Measurements from ENCODE around the gene UST. TPM values are rescaled to one million over a fixed set of nuclear protein-coding genes. Genes with fewer than 3 reads are reported as not detected.

The UST gene
- total RNA-seq, 4 donors from 2014 or later, result 16.7 to 19.5 (median 18.1) TPM

DNA sequence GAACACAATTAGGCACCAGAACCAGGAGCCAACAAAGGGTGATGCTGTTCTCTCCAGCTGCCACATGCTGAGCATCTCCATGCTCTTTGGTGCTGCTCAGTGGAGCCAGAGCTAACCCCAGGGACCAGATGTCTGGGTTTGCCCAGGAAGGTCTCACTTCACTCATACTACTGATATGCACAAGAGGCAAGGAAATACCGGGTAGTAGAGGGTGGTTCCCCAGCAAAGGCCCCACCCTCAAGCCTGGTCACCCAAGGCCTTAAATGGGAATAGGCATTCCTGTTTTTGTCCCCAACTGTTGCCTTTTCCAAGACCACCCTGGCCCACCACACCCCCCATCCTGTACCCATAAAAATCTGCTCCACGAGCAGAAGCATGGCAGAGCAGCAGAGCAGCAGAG, 366.1 kb downstream of the UST start:
- 90% methylated on average over 2 of the region's 2 CpGs for WGBS
- no peaks in the 10 kb centered on the region for H3K36me3 ChIP-seq
- H3K27ac ChIP-seq, result no peak overlapping the region
- no peaks in the 10 kb centered on the region for H3K27me3 ChIP-seq
- DNase-seq (ENCODE audit: low spot score in 2 of 2), result no peak
- H3K4me3 ChIP-seq, result no peak overlapping the region
- no peaks in the 10 kb centered on the region for H3K4me1 ChIP-seq
- no peak for TF ChIP-seq EP300 (IDR thresholded peaks at IDR 0.05)
- TF ChIP-seq POLR2A (IDR thresholded peaks at IDR 0.05), result no peak
- TF ChIP-seq, protein P1, sequence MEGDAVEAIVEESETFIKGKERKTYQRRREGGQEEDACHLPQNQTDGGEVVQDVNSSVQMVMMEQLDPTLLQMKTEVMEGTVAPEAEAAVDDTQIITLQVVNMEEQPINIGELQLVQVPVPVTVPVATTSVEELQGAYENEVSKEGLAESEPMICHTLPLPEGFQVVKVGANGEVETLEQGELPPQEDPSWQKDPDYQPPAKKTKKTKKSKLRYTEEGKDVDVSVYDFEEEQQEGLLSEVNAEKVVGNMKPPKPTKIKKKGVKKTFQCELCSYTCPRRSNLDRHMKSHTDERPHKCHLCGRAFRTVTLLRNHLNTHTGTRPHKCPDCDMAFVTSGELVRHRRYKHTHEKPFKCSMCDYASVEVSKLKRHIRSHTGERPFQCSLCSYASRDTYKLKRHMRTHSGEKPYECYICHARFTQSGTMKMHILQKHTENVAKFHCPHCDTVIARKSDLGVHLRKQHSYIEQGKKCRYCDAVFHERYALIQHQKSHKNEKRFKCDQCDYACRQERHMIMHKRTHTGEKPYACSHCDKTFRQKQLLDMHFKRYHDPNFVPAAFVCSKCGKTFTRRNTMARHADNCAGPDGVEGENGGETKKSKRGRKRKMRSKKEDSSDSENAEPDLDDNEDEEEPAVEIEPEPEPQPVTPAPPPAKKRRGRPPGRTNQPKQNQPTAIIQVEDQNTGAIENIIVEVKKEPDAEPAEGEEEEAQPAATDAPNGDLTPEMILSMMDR (IDR thresholded peaks at IDR 0.05), result no peak
- no peak for TF ChIP-seq POLR2AphosphoS5 (IDR thresholded peaks at IDR 0.05)
- no peaks in the 10 kb centered on the region for H3K9me3 ChIP-seq

DNA sequence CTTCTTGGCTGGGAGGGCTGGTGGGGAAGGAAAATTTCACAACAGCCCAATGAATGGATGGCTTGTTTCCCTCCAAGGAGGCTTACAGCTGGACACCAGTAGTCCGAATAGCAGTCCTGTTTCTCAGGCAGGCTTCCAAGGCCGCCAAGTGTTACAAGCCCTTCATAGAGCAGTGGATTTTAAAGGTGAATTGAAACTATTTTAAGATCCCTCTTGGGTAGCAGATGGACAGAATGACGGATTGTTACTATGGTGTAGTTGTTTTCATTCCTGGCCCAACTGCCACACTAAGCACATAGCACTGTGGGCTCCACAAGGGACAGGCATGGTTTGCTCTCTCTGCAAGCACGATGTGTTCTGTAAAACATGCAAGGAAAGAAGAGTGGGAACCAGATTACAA, 367.3 kb downstream of the UST start:
- no peak for DNase-seq (ENCODE audit: low spot score in 2 of 2)
- Histone ChIP-seq H3K4me3 (no peak overlapping the region), H3K27me3 (no peaks in the 10 kb centered on the region), H3K4me1 (no peaks in the 10 kb centered on the region), H3K36me3 (no peaks in the 10 kb centered on the region), H3K9me3 (no peaks in the 10 kb centered on the region), H3K27ac (no peak overlapping the region)
- WGBS, result 69% methylated on average over 4 of the region's 4 CpGs
- no peak for TF ChIP-seq POLR2AphosphoS5 (IDR thresholded peaks at IDR 0.05)
- TF ChIP-seq, protein P1 (IDR thresholded peaks at IDR 0.05), result no peak
- no peak for TF ChIP-seq POLR2A (IDR thresholded peaks at IDR 0.05)

- Histone ChIP-seq H3K27ac (no peak overlapping the region), H3K4me1 (no peaks in the 10 kb centered on the region), H3K27me3 (no peaks in the 10 kb centered on the region), H3K9me3 (no peaks in the 10 kb centered on the region), H3K4me3 (no peak overlapping the region), H3K36me3 (no peaks in the 10 kb centered on the region)
- DNase-seq (ENCODE audit: low spot score in 2 of 2), result no peak
- TF ChIP-seq EP300 (IDR thresholded peaks at IDR 0.05), result no peak
- TF ChIP-seq POLR2A (IDR thresholded peaks at IDR 0.05), result no peak
- TF ChIP-seq POLR2AphosphoS5 (IDR thresholded peaks at IDR 0.05), result no peak
- TF ChIP-seq, protein P1 (IDR thresholded peaks at IDR 0.05), result no peak
- 87% methylated on average over 3 of the region's 3 CpGs for WGBS
Observed at GRCh38 chr6:149118737-149119653, 372.2 kb downstream of the UST start.

DNA sequence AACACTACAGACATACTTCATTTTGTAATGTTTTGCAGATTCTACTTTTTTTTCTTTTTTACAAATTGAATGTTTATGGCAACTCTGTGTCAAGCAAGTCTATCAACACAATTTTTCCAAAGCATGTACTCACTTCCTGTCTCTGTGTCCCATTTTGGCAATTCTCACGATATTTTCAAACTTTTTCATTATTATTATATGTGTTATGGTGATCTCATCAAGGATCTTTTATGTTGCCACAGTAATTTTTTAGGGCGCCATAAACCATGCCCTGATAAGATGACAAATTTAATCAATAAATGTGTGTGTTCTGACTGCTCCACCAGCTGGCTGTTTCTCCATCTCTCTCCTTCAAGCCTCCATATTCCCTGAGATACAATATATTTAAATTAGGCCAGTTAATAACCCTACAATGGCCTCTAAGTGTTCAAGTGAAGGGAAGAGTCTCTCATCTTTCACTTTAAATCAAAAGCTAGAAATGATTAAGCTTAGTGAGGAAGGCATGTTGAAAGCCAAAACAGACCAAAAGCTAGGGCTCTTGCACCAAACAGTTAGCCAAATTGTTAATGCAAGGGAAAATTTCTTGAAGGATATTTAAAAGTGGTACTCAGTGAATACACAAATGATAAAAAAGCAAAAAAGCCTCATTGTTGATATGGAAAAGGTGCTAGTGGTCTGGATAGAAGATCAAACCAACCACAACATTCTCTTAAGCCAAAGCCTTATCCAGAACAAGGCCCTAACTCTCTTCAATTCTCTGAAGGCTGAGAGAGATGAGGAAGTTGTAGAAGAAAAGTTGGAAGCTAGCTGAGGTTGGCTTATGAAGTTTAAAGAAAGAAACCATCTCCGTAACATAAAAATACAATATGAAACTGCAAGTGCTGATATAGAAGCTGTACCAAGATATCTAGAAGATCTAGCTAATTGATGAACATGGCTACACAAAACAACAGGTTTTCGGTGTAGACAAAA, 376.3 kb downstream of the UST start:
- no peak for TF ChIP-seq POLR2AphosphoS5 (IDR thresholded peaks at IDR 0.05)
- TF ChIP-seq, protein P1 (IDR thresholded peaks at IDR 0.05), result no peak
- TF ChIP-seq POLR2A (IDR thresholded peaks at IDR 0.05), result no peak
- TF ChIP-seq EP300 (IDR thresholded peaks at IDR 0.05), result no peak
- H3K27me3 ChIP-seq, result no peaks in the 10 kb centered on the region
- no peaks in the 10 kb centered on the region for H3K9me3 ChIP-seq
- no peak for DNase-seq (ENCODE audit: low spot score in 2 of 2)
- 64% methylated on average over 4 of the region's 4 CpGs for WGBS
- H3K36me3 ChIP-seq, result no peaks in the 10 kb centered on the region
- H3K4me3 ChIP-seq, result no peak overlapping the region
- no peak overlapping the region for H3K27ac ChIP-seq
- no peaks in the 10 kb centered on the region for H3K4me1 ChIP-seq

GRCh38 chr6:149125309-149125708, 378.5 kb downstream of the UST start:
- H3K4me3 ChIP-seq, result no peak overlapping the region
- no peaks in the 10 kb centered on the region for H3K36me3 ChIP-seq
- no peak for TF ChIP-seq EP300 (IDR thresholded peaks at IDR 0.05)
- TF ChIP-seq POLR2AphosphoS5 (IDR thresholded peaks at IDR 0.05), result no peak
- TF ChIP-seq, protein P1 (IDR thresholded peaks at IDR 0.05), result no peak
- TF ChIP-seq POLR2A (IDR thresholded peaks at IDR 0.05), result no peak
- 92% methylated on average over 1 of the region's 1 CpG for WGBS
- no peak for DNase-seq (ENCODE audit: low spot score in 2 of 2)
- H3K4me1 ChIP-seq, result peaks cover 9% of the 10 kb centered on the region
- H3K9me3 ChIP-seq, result no peaks in the 10 kb centered on the region
- H3K27ac ChIP-seq, result no peak overlapping the region
- no peaks in the 10 kb centered on the region for H3K27me3 ChIP-seq
